22Rv1 (cell line): ENCODE data around the gene SLC1A6.

ENCODE experiments used
- CTCF ChIP-seq: fragments of 450-650 bp; IDR thresholded peaks from 2 replicates; pipeline ENCODE4 v1.5.1; 2017; ENCODE audit warnings: mild to moderate bottlenecking
- ZFX ChIP-seq: fragments of 450-650 bp; IDR thresholded peaks from 2 replicates; pipeline ENCODE4 v1.6.1; 2017; ENCODE audit warnings: antibody characterized with exemption, borderline replicate concordance

GRCh38 chr19:14979476-14980255, at the start of gene SLC1A6:
- TF ChIP-seq CTCF (no peak), ZFX (no peak)
